Stimulated activated CD4-positive, alpha-beta T cell treated with anti-CD3 and anti-CD28 coated beads, Interleukin-2, amount 100 ng/mL, for 4 hours (primary cell): ENCODE data around the gene NBEA.
"Not testable (repeated sequence)": the region's sequence is repeated elsewhere in the genome, so short reads cannot be mapped to it uniquely, and the experiment has no call there.

Experiments used
- DNase-seq: peaks from one replicate; pipeline ENCODE4 v3.0.0-alpha.2; 2020; ENCODE audit warnings: low read depth

Gene NBEA

GRCh38 chr13:35058585-35058984 lies 116.5 kb downstream of the NBEA start:
- DNase-seq, result not testable (repeated sequence)

GRCh38 chr13:35086667-35087066 lies 144.6 kb downstream of the NBEA start:
- no peak for DNase-seq

- DNase-seq, result no peak
These were observed 150.2 kb downstream of the NBEA start for GRCh38 chr13:35092251-35092650.

GRCh38 chr13:35092751-35093150 lies 150.7 kb downstream of the NBEA start:
- no peak for DNase-seq

- DNase-seq, result no peak
These were observed 151.3 kb downstream of the NBEA start for GRCh38 chr13:35093356-35093755.

GRCh38 chr13:35106771-35107170 lies 164.7 kb downstream of the NBEA start:
- DNase-seq, result not testable (repeated sequence)

GRCh38 chr13:35107535-35107934 lies 165.5 kb downstream of the NBEA start:
- DNase-seq, result no peak

- not testable (repeated sequence) for DNase-seq
These were observed 171.5 kb downstream of the NBEA start for GRCh38 chr13:35113612-35114011.

- no peak for DNase-seq
These were observed 185.4 kb downstream of the NBEA start for GRCh38 chr13:35127466-35127865.

GRCh38 chr13:35129500-35129899 lies 187.4 kb downstream of the NBEA start:
- no peak for DNase-seq

GRCh38 chr13:35131471-35131870 lies 189.4 kb downstream of the NBEA start:
- DNase-seq, result no peak

- DNase-seq, result no peak
These were observed 194.5 kb downstream of the NBEA start for GRCh38 chr13:35136585-35136984.

GRCh38 chr13:35139591-35139990 lies 197.5 kb downstream of the NBEA start:
- no peak for DNase-seq

GRCh38 chr13:35140321-35140720 lies 198.3 kb downstream of the NBEA start:
- DNase-seq, result no peak

GRCh38 chr13:35140831-35141230 lies 198.8 kb downstream of the NBEA start:
- DNase-seq, result no peak

- no peak for DNase-seq
These were observed 201.1 kb downstream of the NBEA start for GRCh38 chr13:35143123-35143522.

GRCh38 chr13:35144166-35144890 lies 202.3 kb downstream of the NBEA start:
- no peak for DNase-seq

- DNase-seq, result no peak
These were observed 204.6 kb downstream of the NBEA start for GRCh38 chr13:35146686-35147085.

- DNase-seq, result no peak
These were observed 215.2 kb downstream of the NBEA start for GRCh38 chr13:35157143-35157755.

GRCh38 chr13:35159041-35159440 lies 217.0 kb downstream of the NBEA start:
- no peak for DNase-seq

GRCh38 chr13:35160896-35161295 lies 218.8 kb downstream of the NBEA start:
- DNase-seq, result no peak

- DNase-seq, result no peak
These were observed 220.3 kb downstream of the NBEA start for GRCh38 chr13:35162420-35162819.

- DNase-seq, result no peak
These were observed 221.6 kb downstream of the NBEA start for GRCh38 chr13:35163674-35164073.
